Heart right ventricle (tissue), 16 donors: ENCODE results near the gene ADAM33. TPM values are rescaled to one million over a fixed set of nuclear protein-coding genes. Genes with fewer than 3 reads are reported as not detected.

Experiments
- ATAC-seq, 8 donors: fragments of 200-7000 bp; cut with Tn5 transposase; one replicate each; pipeline ENCODE4 v1.9.1; 2020; ENCODE audit warnings: mild to moderate bottlenecking in 8 of 8, moderate library complexity in 8 of 8, moderate number of reproducible peaks in 1 of 8
- DNase-seq, 2 donors: peaks; one replicate each; pipeline ENCODE4 v3.0.0-alpha.2; 2020
- H3K27ac ChIP-seq, 10 donors: fragments of 200-600 bp; sonication (generic) in 2 of 10; one replicate each; pipeline versions ENCODE4 v1.5.0 to v1.8.0; 2020 to 2022; ENCODE audit warnings: mild to moderate bottlenecking in 3 of 10
- H3K27me3 ChIP-seq, 7 donors: fragments of 200-600 bp; one replicate each; pipeline ENCODE4 v1.8.0; 2021 to 2022; ENCODE audit warnings: mild to moderate bottlenecking in 2 of 7
- H3K36me3 ChIP-seq, 9 donors: fragments of 200-600 bp; sonication (generic) in 1 of 9; one replicate each; pipeline versions ENCODE4 v1.5.0 to v1.8.0; 2020 to 2022; ENCODE audit warnings: mild to moderate bottlenecking in 2 of 9
- H3K4me1 ChIP-seq, 9 donors: fragments of 200-600 bp; sonication (generic) in 1 of 9; one replicate each; pipeline versions ENCODE4 v1.5.0 to v1.8.0; 2020 to 2022; ENCODE audit warnings: mild to moderate bottlenecking in 4 of 9
- H3K4me3 ChIP-seq, 10 donors: fragments of 200-600 bp; sonication (generic) in 2 of 10; one replicate each; pipeline versions ENCODE4 v1.5.0 to v1.8.0; 2020 to 2022; ENCODE audit warnings: mild to moderate bottlenecking in 7 of 10, moderate library complexity in 2 of 10
- H3K9me3 ChIP-seq, 11 donors: fragments of 200-600 bp in 10 of 11; sonication (generic) in 2 of 11; one replicate each; pipeline versions ENCODE4 v1.5.0 to v1.8.0; 2013 to 2022; ENCODE audit warnings: mild to moderate bottlenecking in 2 of 11, control low read depth in 1 of 11, moderate library complexity in 1 of 11
- WGBS, 2 donors: extraction: QIAGEN DNeasy Blood & Tissue Kit; methylation state at CpG; one replicate each; pipeline ENCODE4 v1.1.7; 2013; ENCODE audit warnings: inconsistent platforms in 1 of 2; 5-methylcytosine and 5-hydroxymethylcytosine counted together
- intact Hi-C, 10 donors: fragments of 100-400 bp; cut with DNase I; formaldehyde crosslinking; loops; one replicate each; pipeline versions ENCODE4 v1.11.1 to v1.14.2; 2022
- polyA plus RNA-seq, 2 donors: library from polyadenylated mRNA; stranded (reverse); fragments of 200-250 nt; gene quantifications; one replicate each; pipeline ENCODE4 v1.2.3, GENCODE V29; 2013
- total RNA-seq, 10 donors: library from RNA; stranded (reverse); fragmentation: NEBNext Ultra II Directional in 3 of 10; extraction: Animal tissue kit (Norgen Biotek cat#: 25700) in 3 of 10; gene quantifications; one replicate each; pipeline versions ENCODE4 v1.2.1 to v1.2.4, GENCODE V29; 2021 to 2023
- TF ChIP-seq, protein P1 (sequence below), 9 donors: fragments of 200-600 bp; sonication (generic) in 2 of 9; IDR thresholded peaks; one replicate each; pipeline versions ENCODE4 v1.5.0 to v1.8.0; 2021 to 2022; ENCODE audit warnings: antibody characterized with exemption in 9 of 9, mild to moderate bottlenecking in 5 of 9, moderate library complexity in 1 of 9
- donor health status: Arrhythmogenic right ventricular cardiomyopathy.
- donor health status: ischemic (EF 13 %, LVEDD 7.1; RV severe dilation, severe dysfunction).
- donor health status: healthy with polysubstance abuse.
- donor health status: DM: no; HTN: yes; CAD: no.
- donor health status: DM: no; HTN: no; CAD: no.
- donor health status: ischemic (EF 25% LVEDD 6.9; RV normal size, moderate dysfunction).
- donor health status: ischemic (EF 25% LVEDD 5.7; RV mildly dilated, moderate dysfunction).
- donor health status: healthy.
- donor health status: DM: yes; HTN: yes; CAD: no.
- donor health status: Ischemic cardiomyopathy.
- donor health status: ischemic (EF 35%, LVEDD 5.7; RV mildly dilated, moderate dysfunction).
- donor health status: nonischemic (EF 11% LVEDD 7.7; RV severe dilation, severe dysfunction).
- donor health status: DM: yes; HTN: yes; CAD: no.
- donor health status: PGD.
- donor health status: ischemic (EF 29% LVEDD 5.4; RV normal size, mild dysfunction).
- donor health status: nonischemic (EF 23%, LVEDD 6.1; RV moderate dilation, normal function).

ADAM33 gene
- total and polyA plus RNA-seq, 12 donors = 1.6 to 71.8 (median 4.5) TPM

DNA sequence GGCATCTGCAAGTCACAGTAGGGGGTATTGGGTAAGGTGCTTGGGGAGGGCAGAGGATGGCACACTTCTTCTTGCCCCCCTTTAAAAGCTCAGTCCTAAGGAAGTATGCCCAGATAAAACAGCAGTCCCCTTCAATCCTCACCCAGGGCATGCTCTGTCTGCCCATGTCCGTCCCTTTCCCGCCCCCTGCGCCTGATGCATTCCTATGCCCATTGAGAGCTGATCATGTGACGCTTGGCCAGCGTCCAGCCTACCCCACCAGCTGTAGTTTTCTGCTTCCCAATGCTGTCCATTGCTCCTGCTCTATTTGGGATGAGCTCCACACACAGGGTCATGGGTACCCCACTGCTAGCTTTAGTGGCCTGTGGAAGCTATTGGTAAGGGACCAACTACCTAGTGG, 22.3 kb upstream of the ADAM33 start:
- Histone ChIP-seq H3K27me3 (no peaks in the 10 kb centered on the region), H3K4me1 (peaks cover 0 to 13% (median 0%) of the 10 kb centered on the region in 9 donors), H3K9me3 (no peaks in the 10 kb centered on the region), H3K36me3 (peaks cover 0 to 38% (median 0%) of the 10 kb centered on the region in 9 donors), H3K27ac (no peak overlapping the region), H3K4me3 (no peak overlapping the region)
- 65 to 75% methylated on average over 5 of the region's 5 CpGs for WGBS, 2 donors
- DNase-seq (no peak), ATAC-seq (no peak)
- intact Hi-C loops = no loop called here
- TF ChIP-seq, protein P1, sequence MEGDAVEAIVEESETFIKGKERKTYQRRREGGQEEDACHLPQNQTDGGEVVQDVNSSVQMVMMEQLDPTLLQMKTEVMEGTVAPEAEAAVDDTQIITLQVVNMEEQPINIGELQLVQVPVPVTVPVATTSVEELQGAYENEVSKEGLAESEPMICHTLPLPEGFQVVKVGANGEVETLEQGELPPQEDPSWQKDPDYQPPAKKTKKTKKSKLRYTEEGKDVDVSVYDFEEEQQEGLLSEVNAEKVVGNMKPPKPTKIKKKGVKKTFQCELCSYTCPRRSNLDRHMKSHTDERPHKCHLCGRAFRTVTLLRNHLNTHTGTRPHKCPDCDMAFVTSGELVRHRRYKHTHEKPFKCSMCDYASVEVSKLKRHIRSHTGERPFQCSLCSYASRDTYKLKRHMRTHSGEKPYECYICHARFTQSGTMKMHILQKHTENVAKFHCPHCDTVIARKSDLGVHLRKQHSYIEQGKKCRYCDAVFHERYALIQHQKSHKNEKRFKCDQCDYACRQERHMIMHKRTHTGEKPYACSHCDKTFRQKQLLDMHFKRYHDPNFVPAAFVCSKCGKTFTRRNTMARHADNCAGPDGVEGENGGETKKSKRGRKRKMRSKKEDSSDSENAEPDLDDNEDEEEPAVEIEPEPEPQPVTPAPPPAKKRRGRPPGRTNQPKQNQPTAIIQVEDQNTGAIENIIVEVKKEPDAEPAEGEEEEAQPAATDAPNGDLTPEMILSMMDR (IDR thresholded peaks at IDR 0.05) = no peak

DNA sequence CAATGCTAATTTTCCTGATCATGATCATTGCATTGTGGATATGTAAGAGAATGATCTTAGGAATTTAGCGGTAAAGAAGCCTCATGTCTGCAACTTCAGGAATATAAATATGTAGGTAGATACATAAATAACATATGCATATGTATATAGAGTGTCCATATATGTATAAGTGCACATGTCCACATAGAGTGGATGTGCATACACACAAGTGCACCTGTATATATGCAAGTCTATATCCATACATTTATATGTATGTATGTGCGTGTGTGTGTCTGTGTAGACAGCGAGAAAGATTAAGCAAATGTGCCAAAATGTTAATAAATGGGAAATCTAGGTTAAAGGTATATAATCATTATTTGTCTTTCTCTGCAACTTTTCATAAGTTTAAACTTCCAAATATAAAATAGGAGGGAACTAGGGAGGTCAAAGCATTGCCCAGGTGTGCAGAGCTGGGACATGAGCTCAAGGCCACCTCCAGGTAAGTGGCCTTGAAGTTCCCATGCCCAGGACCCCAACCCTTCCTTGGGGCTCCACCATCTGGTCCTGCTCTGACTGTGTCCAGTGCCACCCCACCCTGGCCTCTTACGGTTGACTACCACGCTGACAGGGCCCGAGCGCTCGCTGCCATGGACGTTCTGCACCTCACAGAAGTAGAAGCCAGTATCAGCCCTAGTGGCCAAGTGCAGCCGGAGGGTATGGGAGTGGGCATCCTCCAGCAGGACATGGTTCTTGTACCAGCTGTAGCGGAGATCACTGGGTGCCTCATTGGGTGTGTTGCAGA, 21.0 kb upstream of the ADAM33 start:
- Histone ChIP-seq H3K27me3 (no peaks in the 10 kb centered on the region), H3K9me3 (no peaks in the 10 kb centered on the region), H3K36me3 (peaks cover 0 to 44% (median 0%) of the 10 kb centered on the region in 9 donors), H3K4me3 (no peak overlapping the region), H3K4me1 (peaks cover 0 to 5% (median 0%) of the 10 kb centered on the region in 9 donors), H3K27ac (no peak overlapping the region)
- TF ChIP-seq, protein P1 (IDR thresholded peaks at IDR 0.05) = no peak
- 95 to 96% methylated on average over 11 of the region's 11 CpGs for WGBS, 2 donors
- ATAC-seq = no peak
- DNase-seq = no peak
- intact Hi-C loops = no loop called here

DNA sequence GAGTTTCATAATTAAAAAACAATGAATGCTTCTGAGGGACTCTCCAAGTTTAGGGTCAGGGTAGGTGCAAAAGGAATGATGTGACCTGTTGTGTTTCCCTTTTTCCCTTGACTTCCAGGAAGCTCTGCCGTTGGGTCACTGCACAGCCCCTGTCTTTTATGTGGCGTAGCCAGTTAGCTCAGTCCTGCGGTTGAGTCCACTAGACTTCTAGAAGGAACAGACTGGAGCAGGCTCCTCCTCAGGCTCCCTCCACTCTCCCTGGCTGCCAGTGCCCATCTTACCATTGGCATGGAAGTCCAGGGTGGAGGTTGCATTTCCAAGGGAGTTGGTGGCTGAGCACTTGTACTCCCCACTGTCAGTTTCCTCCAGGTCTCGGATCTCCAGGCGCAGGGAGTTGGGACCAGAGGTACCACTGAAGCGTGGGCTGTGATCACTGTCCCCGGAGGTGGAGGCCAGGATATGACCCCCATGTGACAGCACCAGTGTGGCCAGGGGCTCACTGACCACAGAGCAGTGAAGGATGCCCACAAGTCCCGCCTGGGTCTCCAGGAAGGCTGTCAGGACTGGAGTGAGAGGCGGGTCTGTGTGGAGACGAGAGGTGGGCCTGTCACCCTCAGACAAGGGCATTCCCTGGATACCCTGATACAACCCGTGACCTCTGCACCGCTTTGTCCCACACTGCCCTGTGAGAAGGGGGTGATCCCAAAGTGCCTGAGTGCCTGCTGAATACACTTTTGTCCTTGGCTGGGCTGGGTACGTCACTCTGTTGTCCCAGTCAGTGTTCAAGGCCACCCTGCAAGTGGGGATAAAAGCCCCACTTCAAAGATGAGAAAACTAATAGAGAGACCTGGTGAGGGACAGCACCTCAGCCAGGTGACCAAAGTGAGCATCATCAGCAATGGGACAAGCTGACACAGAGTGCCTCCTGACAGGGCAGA, 19.5 kb upstream of the ADAM33 start:
- H3K4me3 ChIP-seq = no peak overlapping the region

DNA sequence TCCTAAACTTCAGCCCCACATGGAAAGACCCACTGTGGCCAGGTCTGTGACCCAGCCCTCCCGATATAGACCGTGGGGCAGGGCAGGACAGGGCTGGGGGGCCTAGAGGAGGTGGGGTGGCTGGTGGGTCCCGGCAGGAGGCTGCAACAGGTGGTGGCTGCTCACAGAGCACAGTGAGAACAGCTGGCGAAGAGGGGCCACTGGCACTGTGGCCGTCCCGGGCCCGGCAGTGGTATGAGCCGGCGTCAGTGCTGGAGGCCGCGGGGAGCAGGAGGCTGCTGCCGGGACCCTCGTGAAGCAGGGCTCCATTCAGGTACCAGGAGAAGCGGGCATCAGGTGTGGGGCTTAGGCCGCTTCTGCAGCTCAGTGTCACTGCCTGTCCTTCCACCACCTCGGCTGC, 17.2 kb upstream of the ADAM33 start:
- DNase-seq (no peak), ATAC-seq (no peak)
- intact Hi-C loops = no loop called here
- 93 to 95% methylated on average over 16 of the region's 16 CpGs for WGBS, 2 donors
- Histone ChIP-seq H3K36me3 (peaks cover 0 to 48% (median 0%) of the 10 kb centered on the region in 9 donors), H3K4me3 (no peak overlapping the region), H3K27me3 (no peaks in the 10 kb centered on the region), H3K4me1 (no peaks in the 10 kb centered on the region), H3K9me3 (peaks cover 0 to 7% (median 0%) of the 10 kb centered on the region in 11 donors), H3K27ac (no peak overlapping the region)
- TF ChIP-seq, protein P1 (IDR thresholded peaks at IDR 0.05) = no peak

More for the DNA sequence above, 19.5 kb upstream of the ADAM33 start:
- intact Hi-C loops = no loop called here
- Histone ChIP-seq H3K27me3 (no peaks in the 10 kb centered on the region), H3K9me3 (peaks cover 0 to 4% (median 0%) of the 10 kb centered on the region in 11 donors), H3K27ac (no peak overlapping the region), H3K36me3 (peaks cover 0 to 49% (median 0%) of the 10 kb centered on the region in 9 donors), H3K4me1 (no peaks in the 10 kb centered on the region)
- TF ChIP-seq, protein P1 (IDR thresholded peaks at IDR 0.05) = no peak
- 88 to 91% methylated on average over 13 of the region's 13 CpGs for WGBS, 2 donors
- DNase-seq (no peak), ATAC-seq (no peak)
